Subcutaneous abdominal adipose tissue (tissue), 5 donors: ENCODE measurements around the gene ERC2.

Experiments
- H3K27ac ChIP-seq: one replicate; pipeline ENCODE4 v1.7.0; 2013; ENCODE audit warnings: low read depth, mild to moderate bottlenecking, inconsistent platforms, low read length, moderate library complexity
- H3K27me3 ChIP-seq, 5 donors: one replicate each; pipeline ENCODE4 v1.7.0; 2013; ENCODE audit warnings: low read length in 5 of 5, inconsistent platforms in 1 of 5; ENCODE audit not compliant: control insufficient read depth in 5 of 5, insufficient read depth in 4 of 5
- H3K36me3 ChIP-seq, 5 donors: one replicate each; pipeline ENCODE4 v1.7.0; 2013; ENCODE audit warnings: low read length in 5 of 5; ENCODE audit not compliant: control insufficient read depth in 5 of 5, insufficient read depth in 5 of 5
- H3K4me1 ChIP-seq, 5 donors: one replicate each; pipeline ENCODE4 v1.7.0; 2013; ENCODE audit warnings: low read length in 5 of 5, mild to moderate bottlenecking in 3 of 5, moderate library complexity in 1 of 5; ENCODE audit not compliant: control insufficient read depth in 5 of 5, insufficient read depth in 5 of 5
- H3K4me3 ChIP-seq, 5 donors: one replicate each; pipeline ENCODE4 v1.7.0; 2013; ENCODE audit warnings: low read length in 5 of 5, low read depth in 1 of 5
- H3K9ac ChIP-seq, 5 donors: one replicate each; pipeline ENCODE4 v1.7.0; 2013; ENCODE audit warnings: low read length in 5 of 5, mild to moderate bottlenecking in 4 of 5, moderate library complexity in 3 of 5
- H3K9me3 ChIP-seq, 5 donors: one replicate each; pipeline ENCODE4 v1.7.0; 2013; ENCODE audit warnings: low read length in 5 of 5; ENCODE audit not compliant: control insufficient read depth in 5 of 5
- donor health status: healthy.
- donor health status: healthy.
- donor health status: healthy.
- donor health status: healthy.
- donor health status: healthy.

The ERC2 gene

DNA sequence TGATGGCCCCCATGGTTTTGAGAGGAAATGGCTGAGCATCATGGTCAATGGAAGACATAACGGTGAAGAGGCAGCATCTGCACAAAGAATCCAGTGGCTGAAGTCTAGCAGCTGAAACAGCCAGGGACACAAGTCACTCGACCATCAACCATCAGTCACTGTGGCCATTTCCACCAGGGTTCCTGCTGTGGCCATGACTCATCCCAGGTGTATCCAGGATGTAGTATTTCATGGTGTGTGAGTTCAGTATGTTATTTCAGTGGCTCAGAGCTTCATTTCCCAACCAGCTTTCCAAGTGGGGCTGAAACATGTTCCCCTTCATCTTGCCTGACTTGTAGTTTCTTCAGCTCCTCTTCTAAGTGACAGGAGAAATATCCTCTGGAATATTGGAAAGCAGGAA, 933.4 kb downstream of the ERC2 start:
- Histone ChIP-seq H3K4me3 (no peak overlapping the region), H3K4me1 (peaks cover 0 to 5% (median 0%) of the 10 kb centered on the region in 5 donors), H3K27me3 (no peaks in the 10 kb centered on the region), H3K9ac (no peak overlapping the region), H3K9me3 (no peaks in the 10 kb centered on the region), H3K27ac (no peak overlapping the region), H3K36me3 (no peaks in the 10 kb centered on the region)

DNA sequence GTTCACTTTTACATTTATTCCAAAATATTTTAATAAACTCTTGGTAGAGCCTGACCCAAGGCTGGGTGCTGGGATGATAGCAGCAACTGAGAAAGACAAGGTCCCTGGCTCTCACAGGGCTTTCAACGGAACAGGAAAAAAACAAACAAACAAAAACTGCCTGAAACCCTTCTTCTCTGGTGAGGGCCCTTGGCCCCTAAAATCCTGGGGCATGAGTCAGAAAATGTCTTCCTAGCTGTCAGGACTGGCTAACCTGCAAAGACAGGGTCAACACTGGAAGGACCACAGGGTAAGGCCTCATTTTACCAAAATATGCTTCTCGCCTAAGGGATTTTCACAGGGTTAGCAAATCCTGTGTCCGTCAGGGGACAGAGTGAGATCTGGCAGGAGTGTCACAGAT, 935.5 kb downstream of the ERC2 start:
- no peaks in the 10 kb centered on the region for H3K27me3 ChIP-seq

DNA sequence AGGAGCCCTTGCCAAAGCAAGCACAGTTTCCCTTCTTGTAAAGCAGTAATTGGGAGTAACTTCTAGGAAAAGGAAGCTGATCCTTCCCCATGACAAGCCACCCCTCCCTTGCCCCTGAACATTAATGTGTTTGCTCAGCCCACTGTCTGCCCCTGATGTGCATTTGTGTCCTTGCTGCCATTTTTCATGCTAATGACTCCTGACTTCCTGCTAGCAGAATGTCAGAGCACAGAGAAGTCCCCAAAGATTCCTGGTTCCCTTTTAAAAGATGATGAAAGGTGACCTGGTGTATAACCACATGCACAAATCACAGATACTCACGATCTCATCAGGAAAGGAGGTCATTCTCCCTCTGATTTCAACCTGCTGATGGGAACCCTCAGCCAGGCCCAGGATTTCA, 936.9 kb downstream of the ERC2 start:
- Histone ChIP-seq H3K9me3 (no peaks in the 10 kb centered on the region), H3K4me1 (no peaks in the 10 kb centered on the region), H3K4me3 (no peak overlapping the region), H3K36me3 (no peaks in the 10 kb centered on the region), H3K27ac (no peak overlapping the region), H3K9ac (no peak overlapping the region), H3K27me3 (no peaks in the 10 kb centered on the region)

More for the DNA sequence above, 935.5 kb downstream of the ERC2 start:
- Histone ChIP-seq H3K4me1 (peaks cover 0 to 4% (median 0%) of the 10 kb centered on the region in 5 donors), H3K27ac (no peak overlapping the region), H3K9ac (no peak overlapping the region), H3K4me3 (no peak overlapping the region), H3K9me3 (no peaks in the 10 kb centered on the region), H3K36me3 (no peaks in the 10 kb centered on the region)

DNA sequence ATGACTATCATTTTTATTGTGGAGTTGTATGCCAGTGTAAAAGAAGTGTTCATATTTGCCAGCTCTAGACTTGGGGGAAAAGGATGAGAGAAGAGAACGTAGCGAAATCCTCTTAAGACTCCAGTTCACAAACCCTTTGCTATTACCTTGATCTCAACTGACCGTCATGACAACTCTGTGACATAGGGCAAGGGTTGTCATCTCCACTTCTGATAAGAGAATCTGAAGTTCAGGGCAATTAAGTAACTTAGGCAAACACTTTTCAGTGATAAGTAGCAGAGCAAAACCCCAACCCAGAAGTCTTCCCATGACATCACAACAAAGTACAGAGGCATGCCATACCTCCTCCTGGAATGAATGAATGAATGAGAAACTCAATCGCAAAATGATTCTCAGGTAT, 940.9 kb downstream of the ERC2 start:
- H3K4me1 ChIP-seq, result peaks cover 0 to 9% (median 5%) of the 10 kb centered on the region in 5 donors
- no peak overlapping the region for H3K27ac ChIP-seq
- H3K4me3 ChIP-seq, result no peak overlapping the region
- no peak overlapping the region for H3K9ac ChIP-seq
- H3K9me3 ChIP-seq, result no peaks in the 10 kb centered on the region
- no peaks in the 10 kb centered on the region for H3K27me3 ChIP-seq
- no peaks in the 10 kb centered on the region for H3K36me3 ChIP-seq

DNA sequence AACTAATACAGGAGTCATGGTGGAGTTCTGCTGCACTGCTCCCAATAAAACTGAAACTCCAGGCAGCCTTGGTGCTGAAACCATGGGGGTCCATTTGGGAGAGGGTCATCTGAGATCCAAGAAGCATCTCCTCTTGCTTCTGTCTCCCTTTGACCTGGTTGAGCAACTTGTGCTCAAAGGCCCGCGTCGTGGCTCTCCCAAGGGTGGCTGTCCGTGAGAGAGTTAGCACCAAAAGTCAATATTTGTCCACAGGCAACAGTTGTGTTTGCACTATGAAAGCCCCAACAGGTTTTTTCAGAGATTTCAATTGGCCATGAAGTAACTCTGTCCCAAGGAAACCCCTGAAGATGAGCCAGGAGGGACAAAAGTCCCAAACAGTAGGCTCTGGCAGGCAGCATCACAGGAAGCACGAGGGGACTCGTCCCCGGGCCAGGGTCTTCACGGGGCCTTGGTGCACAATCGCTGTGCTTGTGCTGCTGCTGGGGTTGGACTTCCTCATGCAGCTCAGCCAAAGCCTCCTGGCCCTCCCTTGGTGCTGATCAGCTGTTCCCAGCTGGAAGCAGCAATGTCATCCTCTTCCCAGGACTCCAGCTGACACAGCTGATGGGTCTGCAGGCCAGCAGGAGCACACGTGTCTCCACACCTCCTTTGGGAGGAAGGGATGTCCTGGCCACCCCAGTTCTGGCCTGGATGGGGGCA, 941.8 kb downstream of the ERC2 start:
- Histone ChIP-seq H3K27ac (no peak overlapping the region), H3K4me1 (peaks cover 0 to 11% (median 5%) of the 10 kb centered on the region in 5 donors), H3K9ac (no peak overlapping the region), H3K9me3 (no peaks in the 10 kb centered on the region), H3K4me3 (no peak overlapping the region), H3K27me3 (no peaks in the 10 kb centered on the region), H3K36me3 (no peaks in the 10 kb centered on the region)

DNA sequence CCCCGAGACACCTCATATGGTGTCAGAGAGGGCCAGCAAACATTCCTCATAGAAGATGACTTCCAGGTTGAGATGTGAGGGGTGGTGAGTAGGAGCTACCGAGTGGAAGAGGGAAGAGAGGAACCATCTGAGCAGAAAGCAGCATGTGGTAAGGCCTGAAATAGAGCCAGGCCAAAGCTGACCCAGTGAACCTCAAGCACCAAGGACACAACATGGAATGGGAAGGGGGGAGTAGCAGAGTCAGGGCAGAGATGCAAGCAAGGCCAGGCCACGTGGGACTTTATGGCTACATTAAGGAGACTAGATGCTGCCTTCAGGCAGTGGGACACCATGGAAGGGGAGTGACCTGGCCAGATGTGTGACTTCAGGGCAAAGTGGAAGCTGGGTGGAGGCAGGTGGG, 942.8 kb downstream of the ERC2 start:
- Histone ChIP-seq H3K4me1 (peaks cover 0 to 14% (median 5%) of the 10 kb centered on the region in 5 donors), H3K27me3 (no peaks in the 10 kb centered on the region), H3K4me3 (no peak overlapping the region), H3K36me3 (no peaks in the 10 kb centered on the region), H3K9me3 (no peaks in the 10 kb centered on the region), H3K27ac (no peak overlapping the region), H3K9ac (no peak overlapping the region)

DNA sequence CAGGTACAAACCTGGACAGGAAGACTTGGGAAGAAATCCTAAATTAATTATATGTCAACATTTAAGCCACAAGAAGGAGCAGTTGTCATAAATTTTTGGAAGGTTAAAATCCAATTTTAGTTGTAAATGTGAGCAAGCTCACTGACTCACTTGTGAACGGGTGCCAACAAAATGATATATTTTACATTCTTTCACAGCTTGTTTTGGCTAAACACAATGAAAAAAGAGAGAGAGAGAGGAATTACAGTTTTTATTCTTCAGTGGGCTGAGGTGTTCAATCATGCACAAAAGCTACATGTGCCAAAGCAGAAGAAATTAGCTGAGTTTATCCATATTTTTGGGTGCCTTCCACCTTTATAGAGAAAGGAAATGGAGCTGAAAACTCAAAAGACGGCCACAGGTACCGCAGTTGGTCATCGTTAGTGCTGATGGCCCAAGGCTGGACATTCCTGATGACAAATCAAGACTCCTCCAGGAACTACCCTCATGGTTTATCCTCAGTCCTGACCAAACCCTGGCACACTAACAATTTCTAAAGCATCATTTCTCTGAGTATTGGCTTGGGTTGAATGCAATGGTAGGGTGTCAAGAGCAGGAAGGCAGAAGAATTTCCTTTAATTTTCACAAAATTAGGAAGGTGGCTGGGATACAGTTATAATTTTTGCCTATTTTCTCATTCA, 943.6 kb downstream of the ERC2 start:
- peaks cover 0 to 14% (median 5%) of the 10 kb centered on the region in 5 donors for H3K4me1 ChIP-seq
- H3K27ac ChIP-seq, result no peak overlapping the region
- no peak overlapping the region for H3K9ac ChIP-seq
- H3K27me3 ChIP-seq, result no peaks in the 10 kb centered on the region
- H3K9me3 ChIP-seq, result no peaks in the 10 kb centered on the region
- no peak overlapping the region for H3K4me3 ChIP-seq
- no peaks in the 10 kb centered on the region for H3K36me3 ChIP-seq

DNA sequence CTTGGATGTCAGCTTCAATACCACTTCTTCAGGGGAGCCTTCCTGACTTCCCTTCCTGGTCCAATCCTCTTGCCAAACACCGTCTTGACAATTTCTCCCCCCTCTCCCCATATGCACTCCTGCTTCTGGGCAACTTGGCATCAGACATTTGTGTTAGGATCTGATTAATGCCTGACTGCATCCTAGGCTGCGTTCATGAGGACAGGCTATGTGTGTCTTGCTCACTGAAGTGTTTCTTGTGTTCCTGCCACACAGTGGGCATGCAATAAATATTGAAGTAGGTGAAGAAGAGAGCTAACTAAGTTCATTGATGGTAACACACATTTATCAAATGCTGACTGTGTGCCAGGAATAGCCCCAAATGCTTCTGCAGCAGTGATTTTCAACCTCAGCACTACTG, 944.8 kb downstream of the ERC2 start:
- Histone ChIP-seq H3K9ac (no peak overlapping the region), H3K9me3 (no peaks in the 10 kb centered on the region), H3K4me3 (no peak overlapping the region), H3K27ac (no peak overlapping the region), H3K36me3 (no peaks in the 10 kb centered on the region), H3K27me3 (no peaks in the 10 kb centered on the region), H3K4me1 (peaks cover 0 to 14% (median 5%) of the 10 kb centered on the region in 5 donors)

DNA sequence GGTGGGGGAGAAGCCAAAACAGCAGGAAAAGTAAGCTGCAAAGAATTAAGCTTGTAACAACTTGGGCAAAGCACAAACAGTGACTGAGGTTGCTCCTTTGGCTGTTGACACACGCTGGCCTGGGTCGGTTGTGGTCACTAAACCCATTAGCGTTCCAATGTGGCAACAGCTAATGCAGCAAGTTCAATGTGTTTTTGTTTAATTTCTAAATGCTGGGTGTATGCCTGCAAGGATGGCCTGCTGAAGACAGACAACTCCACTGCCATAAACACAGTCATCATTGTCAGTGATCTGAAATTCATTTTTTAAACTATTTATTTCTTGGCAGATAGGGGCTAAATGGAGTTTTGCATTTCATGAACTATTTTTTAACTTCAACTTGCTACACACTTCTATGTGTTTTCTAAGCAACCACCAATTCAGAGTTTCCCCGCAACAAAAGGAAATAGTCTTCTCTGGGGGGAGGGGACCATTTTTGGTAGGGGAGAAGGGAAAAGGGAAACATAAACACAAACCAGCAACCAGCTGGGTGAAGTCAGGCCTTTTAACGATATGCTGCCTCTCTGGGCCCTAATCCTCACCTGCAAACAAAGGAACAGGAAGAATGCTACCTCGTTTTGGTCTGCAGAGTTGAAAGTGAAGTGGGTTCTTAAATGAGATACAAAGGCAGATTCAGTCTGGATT, 946.4 kb downstream of the ERC2 start:
- Histone ChIP-seq H3K4me1 (peaks cover 0 to 14% (median 5%) of the 10 kb centered on the region in 5 donors), H3K36me3 (no peaks in the 10 kb centered on the region), H3K9ac (no peak overlapping the region), H3K27ac (no peak overlapping the region), H3K4me3 (no peak overlapping the region), H3K9me3 (no peaks in the 10 kb centered on the region), H3K27me3 (peaks cover 0 to 3% (median 0%) of the 10 kb centered on the region in 5 donors)
